Panc1 (cell line): ENCODE results near the gene ARHGAP23. TPM values are rescaled to one million over a fixed set of nuclear protein-coding genes. Genes with fewer than 3 reads are reported as not detected.
"Not testable (repeated sequence)": the region's sequence is repeated elsewhere in the genome, so short reads cannot be mapped to it uniquely, and the experiment has no call there.

ENCODE experiments used
- ATAC-seq: fragments of 200-7000 bp; cut with Tn5 transposase; 2 replicates; pipeline ENCODE4 v1.9.1; 2020; ENCODE audit warnings: mild to moderate bottlenecking, moderate library complexity
- BruUV-seq: library from RNA; stranded (reverse); fragments of 400-500 nt; replicated peaks from 2 replicates; lab custom pipeline; 2021; lab: Mats Ljungman, UMichigan
- CTCF ChIA-PET: fragments of 300-600 bp; sonication (Branson Sonifier 250); formaldehyde crosslinking; loops from one replicate; lab custom pipeline; 2022; ENCODE audit warnings: antibody characterized with exemption; lab: Charles Lee
- POLR2A ChIA-PET: fragments of 300-600 bp; sonication (Branson Sonifier 250); formaldehyde crosslinking; loops from one replicate; lab custom pipeline; 2022; ENCODE audit warnings: antibody characterized with exemption; lab: Charles Lee
- DNase-seq: peaks from one replicate; pipeline ENCODE4 v3.0.0-alpha.2; 2010; ENCODE audit warnings: low read depth, low spot score
- H3K27ac ChIP-seq: 2 replicates; pipeline ENCODE4 v1.5.1; 2011; ENCODE audit warnings: mild to moderate bottlenecking, low read length, inconsistent platforms
- H3K27me3 ChIP-seq: fragments of 200-500 bp; sonication (Bioruptor generic); 2 replicates; pipeline ENCODE4 v1.6.0; 2014; ENCODE audit warnings: low read length, inconsistent platforms; ENCODE audit not compliant: control insufficient read depth, insufficient read depth
- H3K36me3 ChIP-seq: fragments of 200-500 bp; sonication (Bioruptor generic); 2 replicates; pipeline ENCODE4 v1.5.1; 2014; ENCODE audit warnings: inconsistent platforms, mild to moderate bottlenecking, low read length, moderate library complexity; ENCODE audit not compliant: control insufficient read depth, insufficient read depth
- H3K4me1 ChIP-seq: 2 replicates; pipeline ENCODE4 v1.5.1; 2011; ENCODE audit warnings: inconsistent platforms, mild to moderate bottlenecking, low read length, moderate library complexity; ENCODE audit not compliant: control insufficient read depth, insufficient read depth
- H3K4me3 ChIP-seq, 2 experiments: 2 replicates each; pipeline ENCODE4 v1.5.1; 2011 to 2012; ENCODE audit warnings: low read depth in 2 of 2, low read length in 2 of 2, mild to moderate bottlenecking in 2 of 2, inconsistent platforms in 1 of 2, moderate library complexity in 1 of 2
- H3K9me3 ChIP-seq: fragments of 200-500 bp; sonication (Bioruptor generic); 2 replicates; pipeline ENCODE4 v1.5.1; 2014; ENCODE audit warnings: low read depth, mild to moderate bottlenecking, inconsistent platforms, low read length, moderate library complexity; ENCODE audit not compliant: control insufficient read depth, insufficient read depth
- POLR2AphosphoS5 ChIP-seq: IDR thresholded peaks from 2 replicates; pipeline ENCODE4 v1.6.1; 2012; ENCODE audit warnings: mild to moderate bottlenecking, low read depth, low read length, moderate library complexity
- SIN3A ChIP-seq: IDR thresholded peaks from 2 replicates; pipeline ENCODE4 v1.6.1; 2012; ENCODE audit warnings: low read depth, mild to moderate bottlenecking, low read length, moderate library complexity, borderline replicate concordance; ENCODE audit not compliant: insufficient read depth
- TCF7L2 ChIP-seq: IDR thresholded peaks from 2 replicates; pipeline ENCODE4 v1.6.1; 2011; ENCODE audit warnings: mild to moderate bottlenecking, low read depth, low read length, inconsistent platforms
- in situ Hi-C: cut with HindIII; loops from 2 replicates; pipeline ENCODE4 v1.10.0; 2016; ENCODE audit warnings: low sequenced_read_pairs, low pct_unique_long_range_greater_than_20kb
- intact Hi-C: fragments of 100-400 bp; cut with micrococcal nuclease; formaldehyde crosslinking; loops from one replicate; pipeline ENCODE4 v1.10.0; 2022; ENCODE audit not compliant: unreplicated experiment
- total RNA-seq: library from RNA; stranded (reverse); gene quantifications from one replicate; pipeline ENCODE4 v1.2.1, GENCODE V29; 2021; ENCODE audit not compliant: unreplicated experiment
- TF ChIP-seq, protein P1 (sequence below): fragments of 450-650 bp; IDR thresholded peaks from 2 replicates; pipeline ENCODE4 v1.5.1; 2017; ENCODE audit warnings: mild to moderate bottlenecking
- TF ChIP-seq, protein P2 (sequence below), 2 experiments: IDR thresholded peaks; 2 replicates each; pipeline ENCODE4 v1.6.1; 2011 to 2012; ENCODE audit warnings: low read depth in 2 of 2, control low read depth in 1 of 2, low read length in 1 of 2, mild to moderate bottlenecking in 1 of 2, moderate library complexity in 1 of 2; ENCODE audit not compliant: insufficient read depth in 1 of 2

ARHGAP23 gene
- total RNA-seq, 1 experiment from 2014 or later: 33.0 TPM

- no peaks in the 10 kb centered on the region for H3K9me3 ChIP-seq
- H3K4me3 ChIP-seq: no peak overlapping the region
- H3K27me3 ChIP-seq: no peaks in the 10 kb centered on the region
- H3K36me3 ChIP-seq: no peaks in the 10 kb centered on the region
- in situ Hi-C loops (no loop called here), intact Hi-C loops (no loop called here)
- H3K27ac ChIP-seq: no peak overlapping the region
- ChIA-PET POLR2A (no interaction called here), CTCF (no interaction called here)
- DNase-seq (no peak), ATAC-seq (no peak)
- BruUV-seq: no TSS peak
- TF ChIP-seq SIN3A (no peak), POLR2AphosphoS5 (no peak), TCF7L2 (no peak)
- TF ChIP-seq, protein P1, sequence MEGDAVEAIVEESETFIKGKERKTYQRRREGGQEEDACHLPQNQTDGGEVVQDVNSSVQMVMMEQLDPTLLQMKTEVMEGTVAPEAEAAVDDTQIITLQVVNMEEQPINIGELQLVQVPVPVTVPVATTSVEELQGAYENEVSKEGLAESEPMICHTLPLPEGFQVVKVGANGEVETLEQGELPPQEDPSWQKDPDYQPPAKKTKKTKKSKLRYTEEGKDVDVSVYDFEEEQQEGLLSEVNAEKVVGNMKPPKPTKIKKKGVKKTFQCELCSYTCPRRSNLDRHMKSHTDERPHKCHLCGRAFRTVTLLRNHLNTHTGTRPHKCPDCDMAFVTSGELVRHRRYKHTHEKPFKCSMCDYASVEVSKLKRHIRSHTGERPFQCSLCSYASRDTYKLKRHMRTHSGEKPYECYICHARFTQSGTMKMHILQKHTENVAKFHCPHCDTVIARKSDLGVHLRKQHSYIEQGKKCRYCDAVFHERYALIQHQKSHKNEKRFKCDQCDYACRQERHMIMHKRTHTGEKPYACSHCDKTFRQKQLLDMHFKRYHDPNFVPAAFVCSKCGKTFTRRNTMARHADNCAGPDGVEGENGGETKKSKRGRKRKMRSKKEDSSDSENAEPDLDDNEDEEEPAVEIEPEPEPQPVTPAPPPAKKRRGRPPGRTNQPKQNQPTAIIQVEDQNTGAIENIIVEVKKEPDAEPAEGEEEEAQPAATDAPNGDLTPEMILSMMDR: no peak
- TF ChIP-seq, protein P2, sequence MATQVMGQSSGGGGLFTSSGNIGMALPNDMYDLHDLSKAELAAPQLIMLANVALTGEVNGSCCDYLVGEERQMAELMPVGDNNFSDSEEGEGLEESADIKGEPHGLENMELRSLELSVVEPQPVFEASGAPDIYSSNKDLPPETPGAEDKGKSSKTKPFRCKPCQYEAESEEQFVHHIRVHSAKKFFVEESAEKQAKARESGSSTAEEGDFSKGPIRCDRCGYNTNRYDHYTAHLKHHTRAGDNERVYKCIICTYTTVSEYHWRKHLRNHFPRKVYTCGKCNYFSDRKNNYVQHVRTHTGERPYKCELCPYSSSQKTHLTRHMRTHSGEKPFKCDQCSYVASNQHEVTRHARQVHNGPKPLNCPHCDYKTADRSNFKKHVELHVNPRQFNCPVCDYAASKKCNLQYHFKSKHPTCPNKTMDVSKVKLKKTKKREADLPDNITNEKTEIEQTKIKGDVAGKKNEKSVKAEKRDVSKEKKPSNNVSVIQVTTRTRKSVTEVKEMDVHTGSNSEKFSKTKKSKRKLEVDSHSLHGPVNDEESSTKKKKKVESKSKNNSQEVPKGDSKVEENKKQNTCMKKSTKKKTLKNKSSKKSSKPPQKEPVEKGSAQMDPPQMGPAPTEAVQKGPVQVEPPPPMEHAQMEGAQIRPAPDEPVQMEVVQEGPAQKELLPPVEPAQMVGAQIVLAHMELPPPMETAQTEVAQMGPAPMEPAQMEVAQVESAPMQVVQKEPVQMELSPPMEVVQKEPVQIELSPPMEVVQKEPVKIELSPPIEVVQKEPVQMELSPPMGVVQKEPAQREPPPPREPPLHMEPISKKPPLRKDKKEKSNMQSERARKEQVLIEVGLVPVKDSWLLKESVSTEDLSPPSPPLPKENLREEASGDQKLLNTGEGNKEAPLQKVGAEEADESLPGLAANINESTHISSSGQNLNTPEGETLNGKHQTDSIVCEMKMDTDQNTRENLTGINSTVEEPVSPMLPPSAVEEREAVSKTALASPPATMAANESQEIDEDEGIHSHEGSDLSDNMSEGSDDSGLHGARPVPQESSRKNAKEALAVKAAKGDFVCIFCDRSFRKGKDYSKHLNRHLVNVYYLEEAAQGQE (IDR thresholded peaks at IDR 0.05; ENCODE audit: insufficient read depth in 1 of 2, low read depth in 2 of 2, low read length in 1 of 2): no peak
- H3K4me1 ChIP-seq: peaks cover 9% of the 10 kb centered on the region; the same call in 1 of the 2 replicates
These were observed 39.2 kb downstream of the ARHGAP23 start for GRCh38 chr17:38467491-38467890.

DNA sequence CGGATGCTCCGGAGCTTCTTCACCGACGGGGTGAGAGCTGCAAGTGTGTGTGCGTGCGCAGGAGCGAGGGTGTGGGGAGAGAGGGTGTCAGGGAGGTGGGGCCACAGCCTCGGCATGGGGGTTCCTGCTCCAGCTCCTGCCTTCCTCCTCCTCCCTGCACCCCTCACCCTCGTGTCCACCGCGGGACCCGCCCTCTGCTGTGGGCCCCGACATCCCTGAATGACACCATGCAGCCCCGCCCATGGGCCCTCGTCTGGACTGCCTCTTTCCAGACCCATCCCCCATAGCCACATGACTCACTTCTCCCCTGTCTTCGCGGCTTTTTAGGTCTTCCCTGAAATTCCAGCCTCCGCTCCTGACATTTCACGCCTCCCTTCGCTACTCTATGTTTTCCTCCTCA is 41.6 kb downstream of the ARHGAP23 start:
- TF ChIP-seq SIN3A (no peak), TCF7L2 (no peak), POLR2AphosphoS5 (no peak)
- TF ChIP-seq, protein P2 (IDR thresholded peaks at IDR 0.05; ENCODE audit: insufficient read depth in 1 of 2, low read depth in 2 of 2, low read length in 1 of 2): no peak
- TF ChIP-seq, protein P1: no peak
- Histone ChIP-seq H3K27ac (no peak overlapping the region), H3K4me3 (no peak overlapping the region), H3K9me3 (no peaks in the 10 kb centered on the region), H3K36me3 (no peaks in the 10 kb centered on the region), H3K4me1 (0 out of 2 replicates have a peak, but pooled peaks cover 3% of the 10 kb centered on the region), H3K27me3 (no peaks in the 10 kb centered on the region)
- ChIA-PET CTCF (no interaction called here), POLR2A (no interaction called here)
- intact Hi-C loops (no loop called here), in situ Hi-C loops (no loop called here)
- ATAC-seq (no peak), DNase-seq (no peak)
- BruUV-seq: no TSS peak

- DNase-seq, H3K4me1 ChIP-seq, H3K36me3 ChIP-seq, POLR2A ChIA-PET, intact Hi-C loops, BruUV-seq, CTCF ChIA-PET, H3K9me3 ChIP-seq, H3K27me3 ChIP-seq, H3K4me3 ChIP-seq, in situ Hi-C loops, H3K27ac ChIP-seq, ATAC-seq: not testable (repeated sequence)
These were observed 43.0 kb downstream of the ARHGAP23 start for GRCh38 chr17:38471253-38471652.

GRCh38 chr17:38474666-38475065 is 46.4 kb downstream of the ARHGAP23 start:
- H3K4me3 ChIP-seq, H3K9me3 ChIP-seq, H3K27me3 ChIP-seq, in situ Hi-C loops, DNase-seq, POLR2A ChIA-PET, H3K36me3 ChIP-seq, H3K27ac ChIP-seq, H3K4me1 ChIP-seq, ATAC-seq, CTCF ChIA-PET, BruUV-seq, intact Hi-C loops: not testable (repeated sequence)
